DND-41 (cell line): ENCODE results near the gene TMEM238.

Experiments
- EZH2 ChIP-seq: IDR thresholded peaks from 3 replicates; pipeline ENCODE4 v1.6.1; 2012; ENCODE audit warnings: borderline replicate concordance, low read depth, mild to moderate bottlenecking, moderate library complexity, low read length, inconsistent platforms; ENCODE audit not compliant: severe bottlenecking
- TF ChIP-seq, protein P1 (sequence below): IDR thresholded peaks from 2 replicates; pipeline ENCODE4 v1.5.1; 2012; ENCODE audit warnings: borderline replicate concordance, low read length, moderate library complexity, mild to moderate bottlenecking; ENCODE audit not compliant: poor library complexity, severe bottlenecking; ENCODE audit errors: extremely low read depth

DNA sequence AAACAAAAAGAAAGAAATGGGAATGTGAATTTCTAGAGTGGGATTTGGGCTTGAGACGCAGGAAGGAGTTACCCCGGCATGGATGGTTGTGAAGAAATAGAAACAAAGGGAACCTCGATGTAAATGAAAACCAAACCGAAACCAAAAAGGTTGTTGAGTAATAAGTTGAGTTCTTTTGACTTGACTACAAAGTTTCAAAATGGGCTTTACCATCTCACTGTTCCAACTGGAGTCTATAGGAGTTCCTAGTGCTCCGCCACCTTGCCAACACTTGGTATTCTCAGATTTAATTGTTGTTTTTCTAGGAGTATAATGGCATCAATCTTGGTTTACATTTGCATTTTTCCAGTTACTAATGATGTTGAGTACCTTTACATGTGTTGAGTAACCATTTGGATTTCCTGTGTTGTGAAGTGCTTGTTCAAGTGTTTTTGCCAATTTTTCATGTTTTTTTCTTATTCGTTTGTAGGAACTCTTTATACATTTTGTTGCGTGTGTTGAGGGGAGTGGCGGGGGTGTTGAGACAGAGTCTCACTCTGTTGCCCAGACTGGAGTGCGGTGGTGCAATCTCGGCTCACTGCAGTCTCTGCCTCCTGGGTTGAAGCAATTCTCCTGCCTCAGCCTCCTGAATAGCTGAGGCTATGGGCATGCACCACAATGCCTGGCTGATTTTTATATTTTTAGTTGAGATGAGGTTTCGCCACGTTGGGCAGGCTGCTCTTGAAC lies 14.3 kb upstream of the TMEM238 start:
- TF ChIP-seq, protein P1, sequence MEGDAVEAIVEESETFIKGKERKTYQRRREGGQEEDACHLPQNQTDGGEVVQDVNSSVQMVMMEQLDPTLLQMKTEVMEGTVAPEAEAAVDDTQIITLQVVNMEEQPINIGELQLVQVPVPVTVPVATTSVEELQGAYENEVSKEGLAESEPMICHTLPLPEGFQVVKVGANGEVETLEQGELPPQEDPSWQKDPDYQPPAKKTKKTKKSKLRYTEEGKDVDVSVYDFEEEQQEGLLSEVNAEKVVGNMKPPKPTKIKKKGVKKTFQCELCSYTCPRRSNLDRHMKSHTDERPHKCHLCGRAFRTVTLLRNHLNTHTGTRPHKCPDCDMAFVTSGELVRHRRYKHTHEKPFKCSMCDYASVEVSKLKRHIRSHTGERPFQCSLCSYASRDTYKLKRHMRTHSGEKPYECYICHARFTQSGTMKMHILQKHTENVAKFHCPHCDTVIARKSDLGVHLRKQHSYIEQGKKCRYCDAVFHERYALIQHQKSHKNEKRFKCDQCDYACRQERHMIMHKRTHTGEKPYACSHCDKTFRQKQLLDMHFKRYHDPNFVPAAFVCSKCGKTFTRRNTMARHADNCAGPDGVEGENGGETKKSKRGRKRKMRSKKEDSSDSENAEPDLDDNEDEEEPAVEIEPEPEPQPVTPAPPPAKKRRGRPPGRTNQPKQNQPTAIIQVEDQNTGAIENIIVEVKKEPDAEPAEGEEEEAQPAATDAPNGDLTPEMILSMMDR = no peak
- no peak for TF ChIP-seq EZH2
